Upper lobe of left lung (tissue), 6 donors: ENCODE data around the gene KATNAL1. TPM values are rescaled to one million over a fixed set of nuclear protein-coding genes. Genes with fewer than 3 reads are reported as not detected.

Source experiments
- ATAC-seq, 2 donors: fragments of 200-7000 bp; cut with Tn5 transposase; one replicate each; pipeline ENCODE4 v1.9.1; 2022; ENCODE audit warnings: mild to moderate bottlenecking in 2 of 2, moderate library complexity in 2 of 2; ENCODE audit not compliant: low FRiP score in 2 of 2
- DNase-seq, 2 donors: peaks; one replicate each; pipeline ENCODE4 v3.0.0-alpha.2; 2019 to 2020
- H3K27ac ChIP-seq, 4 donors: fragments of 200-600 bp; sonication (generic); one replicate each; pipeline ENCODE4 v1.5.1; 2016 to 2019
- H3K27me3 ChIP-seq, 4 donors: fragments of 200-600 bp; sonication (generic); one replicate each; pipeline ENCODE4 v1.5.1; 2017 to 2019
- H3K36me3 ChIP-seq, 4 donors: fragments of 200-600 bp; sonication (generic); one replicate each; pipeline ENCODE4 v1.5.1; 2016 to 2019
- H3K4me1 ChIP-seq, 4 donors: fragments of 200-600 bp; sonication (generic); one replicate each; pipeline ENCODE4 v1.5.1; 2018 to 2019
- H3K4me3 ChIP-seq, 4 donors: fragments of 200-600 bp; sonication (generic); one replicate each; pipeline ENCODE4 v1.5.1; 2017 to 2019; ENCODE audit warnings: mild to moderate bottlenecking in 2 of 4, moderate library complexity in 1 of 4
- H3K9me3 ChIP-seq, 4 donors: fragments of 200-600 bp; sonication (generic); one replicate each; pipeline ENCODE4 v1.5.1; 2018 to 2019
- EP300 ChIP-seq, 4 donors: sonication (generic); formaldehyde crosslinking; IDR thresholded peaks; one replicate each; pipeline ENCODE4 v1.5.1; 2017; ENCODE audit warnings: antibody characterized with exemption in 4 of 4, control low read depth in 2 of 4
- POLR2A ChIP-seq, 4 donors: fragments of 450-650 bp; IDR thresholded peaks; one replicate each; pipeline ENCODE4 v1.5.1; 2016 to 2017; ENCODE audit warnings: antibody characterized with exemption in 4 of 4, mild to moderate bottlenecking in 2 of 4
- POLR2AphosphoS5 ChIP-seq, 2 donors: sonication (generic); formaldehyde crosslinking; IDR thresholded peaks; one replicate each; pipeline ENCODE4 v1.5.1; 2017; ENCODE audit warnings: antibody characterized with exemption in 2 of 2
- WGBS, 2 donors: methylation state at CpG; one replicate each; pipeline ENCODE4 v1.1.5; 2017 to 2018; 5-methylcytosine and 5-hydroxymethylcytosine counted together
- total RNA-seq, 6 donors: library from RNA; depleted of rRNA in 4 of 6; stranded (reverse); fragments of >200 nt in 4 of 6; gene quantifications; one replicate each; pipeline versions ENCODE4 v1.1.0 to v1.2.1, GENCODE V29; 2016 to 2021
- TF ChIP-seq, protein P1 (sequence below), 6 experiments: fragments of 450-650 bp in 4 of 6; fragments of 200-600 bp in 2 of 6; sonication (generic) in 2 of 6; IDR thresholded peaks; one replicate each; pipeline ENCODE4 v1.5.1; 2016 to 2019; ENCODE audit warnings: antibody characterized with exemption in 6 of 6
- donor health status: DM: no; HTN: no; CAD: no; lungs with moderate emphysema.
- donor health status: DM: no; HTN: yes; CAD: no; lungs with severe emphysema.

Gene KATNAL1
- total RNA-seq, 6 donors from 2014 or later = 5.7 to 35.5 (median 13.9) TPM

DNA sequence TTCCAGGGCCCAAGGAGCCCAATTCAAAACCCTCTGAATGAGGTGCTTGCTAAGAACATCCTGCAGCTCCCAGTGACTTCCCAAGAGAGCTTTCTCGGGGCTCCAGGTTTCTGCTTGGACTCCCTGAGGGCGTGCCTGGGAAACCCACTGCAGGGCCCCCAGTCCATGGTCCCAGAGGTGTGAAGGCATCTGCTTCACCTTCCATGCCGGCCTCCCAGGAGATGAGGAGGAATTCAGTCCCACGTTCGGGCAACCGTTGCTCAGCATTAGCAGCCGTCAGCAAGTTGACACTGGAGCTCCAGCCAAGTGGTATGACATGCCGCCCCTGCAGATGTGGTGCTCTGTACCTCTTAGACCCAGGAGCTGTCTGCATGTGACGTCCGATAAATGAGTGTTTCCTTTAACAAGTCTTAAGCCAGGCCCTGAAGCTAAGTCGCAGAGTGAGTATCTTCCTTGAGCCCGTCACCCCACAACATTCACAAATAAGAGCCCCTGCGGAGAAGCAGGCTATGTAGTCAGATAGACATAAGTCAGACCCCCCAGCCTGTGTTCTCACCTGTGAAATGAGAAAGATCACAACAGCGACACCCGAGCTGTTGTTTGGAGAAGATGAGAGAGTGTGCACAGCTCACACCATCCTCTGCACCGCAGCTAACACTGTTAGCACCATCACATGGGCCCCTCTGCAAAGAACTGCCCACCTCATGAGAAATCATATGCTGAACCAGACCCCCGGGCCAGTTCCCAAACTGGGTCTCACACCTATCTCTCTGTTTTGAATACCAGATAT, 150.3 kb downstream of the KATNAL1 start:
- H3K27me3 ChIP-seq = no peaks in the 10 kb centered on the region
- no peaks in the 10 kb centered on the region for H3K4me1 ChIP-seq
- TF ChIP-seq, protein P1, sequence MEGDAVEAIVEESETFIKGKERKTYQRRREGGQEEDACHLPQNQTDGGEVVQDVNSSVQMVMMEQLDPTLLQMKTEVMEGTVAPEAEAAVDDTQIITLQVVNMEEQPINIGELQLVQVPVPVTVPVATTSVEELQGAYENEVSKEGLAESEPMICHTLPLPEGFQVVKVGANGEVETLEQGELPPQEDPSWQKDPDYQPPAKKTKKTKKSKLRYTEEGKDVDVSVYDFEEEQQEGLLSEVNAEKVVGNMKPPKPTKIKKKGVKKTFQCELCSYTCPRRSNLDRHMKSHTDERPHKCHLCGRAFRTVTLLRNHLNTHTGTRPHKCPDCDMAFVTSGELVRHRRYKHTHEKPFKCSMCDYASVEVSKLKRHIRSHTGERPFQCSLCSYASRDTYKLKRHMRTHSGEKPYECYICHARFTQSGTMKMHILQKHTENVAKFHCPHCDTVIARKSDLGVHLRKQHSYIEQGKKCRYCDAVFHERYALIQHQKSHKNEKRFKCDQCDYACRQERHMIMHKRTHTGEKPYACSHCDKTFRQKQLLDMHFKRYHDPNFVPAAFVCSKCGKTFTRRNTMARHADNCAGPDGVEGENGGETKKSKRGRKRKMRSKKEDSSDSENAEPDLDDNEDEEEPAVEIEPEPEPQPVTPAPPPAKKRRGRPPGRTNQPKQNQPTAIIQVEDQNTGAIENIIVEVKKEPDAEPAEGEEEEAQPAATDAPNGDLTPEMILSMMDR (IDR thresholded peaks at IDR 0.05) = no peak
- ATAC-seq (no peak), DNase-seq (no peak)
- WGBS, 2 donors = 88 to 90% methylated on average over 16 to 17 of the region's 17 CpGs
- H3K36me3 ChIP-seq = no peaks in the 10 kb centered on the region
- no peaks in the 10 kb centered on the region for H3K9me3 ChIP-seq
- peak overlapping the region in 1 of 4 donors; percentile 15 for H3K27ac ChIP-seq
- H3K4me3 ChIP-seq = no peak overlapping the region

DNA sequence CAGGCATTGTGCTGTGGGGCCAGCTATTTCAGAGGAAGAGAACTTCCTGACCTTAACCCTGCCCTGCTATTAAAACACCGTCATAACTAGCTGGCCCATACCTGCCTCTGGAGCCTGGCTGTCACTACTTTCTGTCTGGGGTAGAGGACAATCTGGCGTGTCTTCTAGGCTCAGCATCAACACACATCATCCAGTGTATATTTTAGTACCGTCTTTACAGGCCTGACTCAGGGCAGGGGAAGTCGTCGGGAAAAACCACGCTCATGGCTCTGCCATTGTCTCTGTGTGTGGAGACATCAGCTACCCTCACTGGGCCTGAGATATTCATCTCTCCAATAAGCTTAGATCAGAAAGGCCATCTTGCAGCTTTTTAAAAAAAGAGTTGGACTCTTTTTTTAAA, 151.1 kb downstream of the KATNAL1 start:
- no peaks in the 10 kb centered on the region for H3K36me3 ChIP-seq
- H3K4me3 ChIP-seq = no peak overlapping the region
- WGBS, 2 donors = 68 to 74% methylated on average over 6 of the region's 6 CpGs
- no peak for TF ChIP-seq EP300 (IDR thresholded peaks at IDR 0.05)
- no peak for TF ChIP-seq POLR2A (IDR thresholded peaks at IDR 0.05)
- no peak for TF ChIP-seq POLR2AphosphoS5 (IDR thresholded peaks at IDR 0.05)
- TF ChIP-seq, protein P1 (IDR thresholded peaks at IDR 0.05) = no peak
- DNase-seq (no peak), ATAC-seq (no peak)
- H3K9me3 ChIP-seq = no peaks in the 10 kb centered on the region
- H3K27ac ChIP-seq = no peak overlapping the region
- no peaks in the 10 kb centered on the region for H3K4me1 ChIP-seq
- no peaks in the 10 kb centered on the region for H3K27me3 ChIP-seq

DNA sequence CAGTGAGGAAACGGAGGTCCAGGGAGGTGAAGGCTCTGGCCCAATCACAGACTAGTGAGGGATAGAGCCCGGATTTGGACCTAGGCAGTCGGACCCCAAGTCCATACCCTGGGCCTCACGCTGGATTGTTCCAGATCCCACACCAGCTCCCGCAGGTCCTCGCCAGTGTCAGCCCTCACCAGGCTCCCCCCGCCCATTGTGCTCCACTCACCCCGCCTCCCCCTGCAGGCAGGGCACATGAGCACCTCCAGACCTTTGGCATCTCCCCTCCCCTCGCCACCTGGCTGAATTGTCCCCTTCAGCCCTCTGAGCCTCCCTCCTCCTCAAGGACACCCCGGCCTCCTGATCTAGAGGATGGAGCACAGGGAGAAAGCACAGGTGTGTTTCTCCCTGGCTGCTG, 152.4 kb downstream of the KATNAL1 start:
- no peak overlapping the region for H3K27ac ChIP-seq
- H3K9me3 ChIP-seq = no peaks in the 10 kb centered on the region
- WGBS, 2 donors = 94 to 95% methylated on average over 6 to 10 of the region's 10 CpGs
- H3K4me3 ChIP-seq = no peak overlapping the region
- DNase-seq (no peak), ATAC-seq (no peak)
- no peaks in the 10 kb centered on the region for H3K4me1 ChIP-seq
- H3K27me3 ChIP-seq = no peaks in the 10 kb centered on the region
- no peaks in the 10 kb centered on the region for H3K36me3 ChIP-seq
- TF ChIP-seq EP300 (IDR thresholded peaks at IDR 0.05) (no peak), POLR2AphosphoS5 (IDR thresholded peaks at IDR 0.05) (no peak), POLR2A (IDR thresholded peaks at IDR 0.05) (no peak)
- TF ChIP-seq, protein P1 (IDR thresholded peaks at IDR 0.05) = no peak

DNA sequence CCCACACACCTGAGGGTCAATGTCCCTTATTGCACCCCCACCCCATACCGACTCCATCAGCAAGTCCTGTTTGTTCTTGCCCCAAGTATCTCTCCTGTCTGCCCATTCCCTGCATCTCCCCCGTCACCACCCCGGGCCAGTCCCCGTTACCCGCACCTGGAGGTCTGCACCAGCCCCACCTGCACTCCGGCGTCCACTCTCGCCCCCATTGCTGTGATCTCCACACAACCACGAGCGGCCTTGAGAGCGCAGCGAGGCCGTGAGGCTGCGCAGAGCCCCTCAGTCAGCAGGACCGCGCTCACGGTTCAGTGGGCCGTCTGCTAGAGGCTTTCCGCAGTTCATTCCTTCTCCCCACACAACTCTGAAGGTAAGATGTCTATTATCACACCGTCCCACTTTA, 152.8 kb downstream of the KATNAL1 start:
- DNase-seq (peak in 1 of 2 donors; percentile 77), ATAC-seq (no peak)
- H3K4me1 ChIP-seq = no peaks in the 10 kb centered on the region
- no peaks in the 10 kb centered on the region for H3K27me3 ChIP-seq
- no peaks in the 10 kb centered on the region for H3K36me3 ChIP-seq
- no peak overlapping the region for H3K4me3 ChIP-seq
- no peak overlapping the region for H3K27ac ChIP-seq
- no peaks in the 10 kb centered on the region for H3K9me3 ChIP-seq
- no peak for TF ChIP-seq POLR2A (IDR thresholded peaks at IDR 0.05)
- TF ChIP-seq POLR2AphosphoS5 (IDR thresholded peaks at IDR 0.05) = no peak
- 96 to 97% methylated on average over 20 of the region's 20 CpGs for WGBS, 2 donors

DNA sequence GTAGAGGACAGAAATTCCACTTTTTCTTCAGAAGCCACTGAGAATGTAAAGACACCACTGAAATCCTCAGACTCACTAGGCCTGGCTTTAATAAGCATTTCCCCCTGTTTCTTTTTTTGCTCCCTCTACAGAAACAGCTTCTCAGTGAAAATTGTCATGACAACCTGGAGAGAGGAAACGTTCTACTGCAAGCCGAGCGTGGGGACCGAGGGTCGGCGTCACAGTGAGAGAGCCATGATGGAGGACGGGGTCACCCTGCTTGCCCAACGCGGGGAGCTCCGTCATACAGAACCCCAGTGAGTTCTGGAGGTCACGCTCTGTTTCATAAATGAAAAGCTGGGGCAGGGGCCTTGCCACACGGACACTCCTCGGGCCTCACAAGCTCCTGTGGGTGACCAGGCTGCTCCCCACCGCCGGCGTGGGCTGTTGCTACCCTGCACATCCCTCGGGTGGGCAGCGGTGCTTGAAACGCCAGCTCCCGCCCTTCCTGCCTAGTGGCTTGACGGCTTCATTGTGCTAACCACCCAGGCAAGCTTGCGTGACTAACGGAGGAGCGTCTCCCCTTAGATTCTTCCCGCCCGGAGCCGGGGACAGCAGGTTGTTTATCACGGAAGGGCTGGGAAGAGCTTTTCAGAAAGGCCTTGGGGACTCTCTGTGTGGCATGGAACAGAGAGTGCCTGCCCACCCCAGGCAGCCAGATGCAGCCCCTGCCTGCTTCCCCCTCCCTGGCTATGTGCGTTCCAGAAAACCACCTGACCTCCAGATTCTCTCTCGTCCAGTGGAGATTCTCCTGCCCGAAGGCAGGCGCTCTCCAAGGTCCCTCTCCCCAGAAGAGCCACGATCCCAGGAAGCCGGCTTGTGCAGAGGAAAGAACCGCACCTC, 153.6 kb downstream of the KATNAL1 start:
- Histone ChIP-seq H3K4me1 (peaks cover 0 to 2% (median 0%) of the 10 kb centered on the region in 4 donors), H3K9me3 (no peaks in the 10 kb centered on the region), H3K36me3 (no peaks in the 10 kb centered on the region), H3K4me3 (no peak overlapping the region), H3K27me3 (no peaks in the 10 kb centered on the region), H3K27ac (no peak overlapping the region)
- 65% methylated on average over 15 to 31 of the region's 35 CpGs for WGBS, 2 donors
- DNase-seq (peak in 1 of 2 donors; percentile 67), ATAC-seq (no peak)
- TF ChIP-seq POLR2A (IDR thresholded peaks at IDR 0.05) (no peak), EP300 (IDR thresholded peaks at IDR 0.05) (no peak), POLR2AphosphoS5 (IDR thresholded peaks at IDR 0.05) (no peak)
- TF ChIP-seq, protein P1 (IDR thresholded peaks at IDR 0.05) = no peak
